AML-193 (cell line): ENCODE measurements around the gene CDAN1.
"Not testable (repeated sequence)": the region's sequence is repeated elsewhere in the genome, so short reads cannot be mapped to it uniquely, and the experiment has no call there.

Source experiments
- DNase-seq, 2 experiments: peaks; one replicate each; lab custom pipeline; 2025; lab: John Stamatoyannopoulos, UW

Gene CDAN1

DNA sequence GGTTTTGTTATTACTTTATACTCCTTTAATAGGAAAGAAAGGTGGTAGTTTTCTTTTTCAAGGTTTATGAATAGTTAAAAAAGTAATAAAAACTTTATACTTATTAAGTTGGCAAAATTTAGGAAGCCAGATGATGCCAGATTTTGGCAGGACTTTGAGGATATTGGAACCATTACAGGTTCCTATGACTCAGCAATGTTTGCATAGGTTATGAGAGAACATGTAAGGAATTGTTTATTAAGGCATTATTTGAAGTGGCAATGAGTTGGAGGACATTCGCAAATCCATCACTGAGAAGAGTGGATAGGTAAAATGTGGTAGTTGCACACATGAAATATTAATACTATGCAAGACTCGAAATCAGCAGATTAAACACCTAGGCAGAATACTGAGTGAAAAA is 29.9 kb downstream of the CDAN1 start:
- DNase-seq, result no peak

DNA sequence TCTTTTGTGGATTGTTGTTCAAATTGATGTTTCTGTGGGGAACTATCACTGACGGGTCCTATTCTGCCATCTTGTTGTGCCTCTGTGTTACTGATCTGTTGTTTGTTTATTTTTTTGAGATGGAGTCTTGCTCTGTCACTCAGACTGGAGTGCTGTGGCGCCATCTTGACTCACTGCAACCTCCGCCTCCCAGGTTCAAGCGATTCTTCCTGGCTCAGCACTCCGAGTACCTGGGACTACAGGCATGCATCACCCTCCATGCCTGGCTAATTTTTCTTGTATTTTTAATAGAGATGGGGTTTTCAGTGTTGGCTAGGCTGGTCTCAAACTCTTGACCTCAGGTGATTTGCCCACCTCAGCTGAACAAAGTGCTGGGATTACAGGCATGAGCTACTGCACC is 31.6 kb downstream of the CDAN1 start:
- DNase-seq, result no peak

DNA sequence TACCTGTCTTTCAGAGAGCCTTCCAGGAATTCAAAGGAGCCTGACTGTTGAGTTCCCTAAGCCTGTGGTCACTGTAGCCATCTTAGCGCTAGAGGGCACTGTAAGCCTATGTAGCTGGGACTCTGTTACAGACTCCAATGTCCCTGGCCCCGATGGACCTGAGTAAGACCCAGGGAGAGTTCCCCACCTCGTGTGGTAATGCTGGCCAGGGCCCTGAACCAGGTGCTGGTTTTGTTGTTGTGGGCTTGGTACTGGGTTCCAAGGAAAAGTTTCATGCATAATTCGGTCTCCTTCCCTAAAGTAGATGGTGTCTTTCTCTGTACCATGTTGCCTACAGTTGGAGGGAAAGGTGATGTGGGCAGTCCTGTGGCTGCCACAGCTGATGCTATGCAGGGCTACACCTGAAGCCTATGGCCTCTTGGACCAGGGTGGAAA is 32.4 kb downstream of the CDAN1 start:
- DNase-seq, result peak in 1 of 2 experiments; percentile 12

DNA sequence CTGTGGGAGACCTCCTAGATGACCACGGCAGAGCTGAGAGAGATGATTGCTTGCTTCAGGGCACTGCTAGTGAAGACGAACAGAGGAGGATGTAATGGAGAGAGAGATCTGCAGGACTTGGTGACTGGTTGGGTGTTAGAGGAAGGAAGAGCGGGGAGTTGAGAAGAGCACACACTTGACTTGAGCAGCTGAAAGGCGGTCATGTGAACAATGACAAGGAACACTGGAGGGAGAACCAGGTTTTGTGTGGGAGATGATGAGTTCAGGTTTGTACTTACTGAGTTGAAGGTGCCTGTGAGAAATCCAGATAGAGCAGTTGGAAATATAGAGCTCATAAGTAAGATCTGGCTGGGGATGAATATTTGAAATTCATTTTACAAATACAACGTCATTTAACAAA is 40.3 kb downstream of the CDAN1 start:
- DNase-seq, result no peak

DNA sequence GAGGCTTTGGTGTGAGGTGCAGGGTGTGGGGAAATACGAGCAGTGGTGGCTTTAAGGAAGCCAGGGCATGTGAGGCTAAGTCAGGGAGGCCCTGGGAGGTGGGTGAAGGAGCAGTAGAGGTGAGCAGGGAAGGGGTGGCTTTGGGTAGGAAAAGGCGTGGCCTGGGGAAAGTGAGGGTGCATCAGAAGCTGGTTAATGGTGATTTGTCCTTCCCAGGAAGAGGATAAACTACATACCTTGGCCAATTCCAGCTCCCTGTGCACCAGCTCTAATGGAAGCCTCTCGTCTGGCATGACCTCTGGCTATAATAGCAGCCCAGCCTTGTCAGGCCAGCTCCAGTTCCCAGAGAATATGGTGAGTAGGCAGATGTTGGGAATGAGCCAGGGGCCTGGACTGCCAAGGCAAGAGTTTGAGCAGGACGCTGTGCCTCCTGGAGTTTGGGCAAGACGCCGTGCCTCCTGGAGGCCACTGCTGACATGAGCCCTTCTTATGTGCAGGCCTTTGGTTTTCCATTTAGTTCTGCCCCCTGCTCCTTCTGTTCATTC is 41.3 kb downstream of the CDAN1 start:
- DNase-seq, result no peak

DNA sequence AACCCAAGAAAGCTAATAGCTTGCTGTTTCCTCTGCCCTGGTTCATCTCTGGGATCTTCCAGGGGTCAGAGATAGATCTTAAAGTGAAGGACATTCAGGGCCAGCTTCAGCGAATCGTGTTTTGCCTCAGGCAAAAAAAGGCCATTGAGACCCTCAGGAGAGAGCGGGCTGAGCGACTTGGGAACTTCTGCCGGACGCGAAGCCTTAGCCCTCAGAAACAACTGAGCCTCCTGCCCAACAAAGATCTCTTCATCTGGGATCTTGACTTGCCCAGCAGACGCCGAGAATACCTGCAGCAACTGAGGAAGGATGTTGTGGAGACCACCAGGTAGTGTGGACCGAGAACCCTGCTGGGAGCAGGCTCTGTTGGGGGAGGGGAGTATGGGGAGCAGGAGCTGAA is 42.5 kb downstream of the CDAN1 start:
- no peak for DNase-seq

DNA sequence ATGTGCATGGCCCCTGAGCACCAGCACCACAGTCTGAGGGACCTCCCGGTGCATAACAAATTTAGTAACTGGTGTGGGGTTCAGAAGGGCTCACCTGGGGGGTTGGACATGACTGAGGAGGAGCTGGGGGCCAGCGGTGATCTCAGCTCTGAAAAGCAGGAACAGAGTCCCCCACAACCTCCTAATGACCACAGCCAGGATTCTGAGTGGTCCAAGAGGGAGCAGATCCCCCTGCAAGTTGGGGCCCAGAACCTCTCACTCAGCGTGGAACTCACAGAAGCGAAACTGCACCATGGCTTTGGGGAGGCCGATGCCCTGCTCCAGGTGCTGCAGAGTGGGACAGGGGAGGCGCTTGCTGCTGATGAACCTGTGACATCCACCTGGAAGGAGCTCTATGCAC is 43.0 kb downstream of the CDAN1 start:
- no peak for DNase-seq

DNA sequence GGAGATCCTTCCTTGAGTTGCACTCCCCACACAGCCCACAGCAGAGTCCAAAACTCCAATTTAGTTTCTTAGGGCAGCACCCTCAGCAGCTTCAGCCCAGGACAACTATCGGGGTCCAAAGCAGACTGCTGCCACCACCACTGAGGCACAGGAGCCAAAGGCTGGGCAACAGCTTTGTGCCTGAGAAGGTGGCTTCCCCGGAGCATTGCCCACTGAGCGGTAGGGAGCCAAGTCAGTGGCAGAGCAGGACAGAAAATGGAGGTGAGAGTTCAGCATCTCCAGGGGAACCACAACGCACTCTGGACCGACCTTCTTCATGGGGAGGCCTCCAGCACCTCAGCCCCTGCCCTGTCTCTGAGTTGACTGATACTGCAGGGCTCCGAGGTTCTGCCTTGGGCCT is 43.4 kb downstream of the CDAN1 start:
- no peak for DNase-seq

DNA sequence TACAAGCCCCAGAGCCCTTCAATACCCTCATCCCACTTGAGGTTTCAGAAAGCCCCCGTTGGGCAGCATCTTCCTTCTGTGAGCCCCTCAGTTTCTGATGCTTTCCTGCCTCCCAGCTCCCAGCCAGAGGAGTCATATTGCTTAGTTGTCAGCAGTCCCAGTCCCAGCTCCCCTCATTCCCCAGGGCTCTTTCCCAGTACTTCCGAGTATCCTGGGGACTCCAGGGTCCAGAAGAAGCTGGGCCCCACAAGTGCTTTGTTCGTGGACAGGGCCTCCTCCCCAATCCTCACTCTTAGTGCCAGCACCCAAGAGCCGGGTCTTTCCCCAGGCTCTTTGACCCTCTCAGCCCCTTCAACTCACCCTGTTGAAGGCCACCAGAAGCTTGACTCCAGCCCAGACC is 43.9 kb downstream of the CDAN1 start:
- no peak for DNase-seq

DNA sequence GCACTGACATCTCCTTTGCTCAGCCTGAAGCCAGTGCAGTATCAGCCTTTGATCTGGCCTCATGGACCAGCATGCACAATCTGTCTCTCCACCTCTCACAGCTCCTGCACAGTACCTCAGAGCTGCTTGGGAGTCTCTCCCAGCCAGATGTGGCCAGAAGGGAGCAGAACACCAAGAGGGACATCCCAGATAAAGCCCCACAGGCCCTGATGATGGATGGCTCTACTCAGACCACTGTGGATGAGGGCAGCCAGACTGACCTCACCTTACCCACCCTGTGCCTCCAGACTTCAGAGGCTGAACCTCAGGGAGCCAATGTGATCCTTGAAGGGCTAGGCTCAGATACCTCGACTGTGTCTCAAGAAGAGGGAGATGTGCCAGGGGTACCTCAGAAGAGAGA is 44.4 kb downstream of the CDAN1 start:
- no peak for DNase-seq

DNA sequence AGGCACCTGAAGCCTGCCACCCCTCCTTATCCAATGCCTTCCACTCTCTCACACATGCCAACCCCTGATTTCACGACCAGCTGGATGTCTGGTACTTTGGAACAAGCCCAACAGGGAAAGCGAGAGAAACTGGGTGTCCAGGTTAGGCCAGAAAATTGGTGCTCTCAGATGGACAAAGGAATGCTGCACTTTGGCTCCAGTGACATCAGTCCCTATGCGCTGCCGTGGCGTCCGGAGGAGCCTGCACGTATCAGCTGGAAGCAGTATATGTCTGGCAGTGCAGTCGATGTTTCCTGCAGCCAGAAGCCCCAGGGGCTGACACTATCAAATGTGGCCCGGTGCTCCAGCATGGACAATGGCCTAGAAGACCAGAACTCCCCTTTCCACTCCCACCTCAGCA is 45.2 kb downstream of the CDAN1 start:
- no peak for DNase-seq

DNA sequence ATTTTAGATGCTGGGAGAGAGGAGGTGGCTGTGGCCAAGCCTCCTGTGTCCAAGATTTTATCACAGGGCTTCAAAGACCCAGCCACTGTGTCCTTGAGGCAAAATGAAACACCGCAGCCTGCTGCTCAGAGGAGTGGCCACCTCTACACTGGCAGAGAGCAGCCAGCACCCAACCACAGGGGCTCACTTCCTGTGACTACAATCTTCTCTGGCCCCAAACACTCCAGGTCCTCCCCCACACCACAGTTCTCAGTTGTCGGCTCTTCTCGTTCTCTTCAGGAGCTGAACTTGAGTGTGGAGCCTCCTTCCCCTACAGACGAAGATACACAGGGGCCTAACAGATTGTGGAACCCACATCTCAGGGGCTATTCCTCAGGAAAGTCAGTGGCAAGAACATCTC is 45.6 kb downstream of the CDAN1 start:
- DNase-seq, result no peak

DNA sequence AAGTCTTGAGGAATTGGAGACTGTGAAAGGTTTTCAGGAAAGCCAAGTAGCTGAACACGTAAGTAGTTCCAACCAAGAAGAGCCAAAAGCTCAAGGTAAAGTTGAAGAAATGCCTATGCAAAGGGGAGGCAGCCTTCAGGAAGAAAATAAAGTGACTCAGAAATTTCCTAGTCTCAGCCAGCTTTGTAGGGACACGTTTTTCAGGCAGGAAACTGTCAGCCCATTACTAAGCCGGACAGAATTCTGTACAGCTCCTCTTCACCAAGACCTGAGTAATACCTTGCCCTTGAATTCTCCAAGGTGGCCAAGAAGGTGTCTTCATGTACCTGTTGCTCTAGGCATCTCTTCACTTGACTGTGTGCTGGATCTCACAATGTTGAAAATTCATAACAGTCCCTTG is 48.6 kb downstream of the CDAN1 start:
- no peak for DNase-seq

DNA sequence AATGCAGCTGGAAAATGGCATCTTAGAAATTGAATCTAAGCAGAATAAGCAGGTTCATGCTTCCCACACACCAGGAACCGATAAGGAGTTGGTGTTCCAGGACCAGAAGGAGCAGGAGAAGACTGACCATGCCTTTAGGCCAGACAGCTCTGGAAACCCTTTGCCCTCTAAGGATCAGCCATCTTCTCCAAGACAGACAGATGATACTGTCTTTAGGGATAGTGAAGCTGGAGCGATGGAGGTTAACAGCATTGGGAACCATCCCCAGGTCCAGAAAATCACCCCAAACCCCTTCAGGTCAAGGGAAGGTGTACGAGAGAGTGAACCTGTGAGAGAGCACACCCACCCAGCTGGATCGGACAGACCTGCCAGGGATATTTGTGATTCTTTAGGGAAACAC is 49.2 kb downstream of the CDAN1 start:
- DNase-seq, result no peak

DNA sequence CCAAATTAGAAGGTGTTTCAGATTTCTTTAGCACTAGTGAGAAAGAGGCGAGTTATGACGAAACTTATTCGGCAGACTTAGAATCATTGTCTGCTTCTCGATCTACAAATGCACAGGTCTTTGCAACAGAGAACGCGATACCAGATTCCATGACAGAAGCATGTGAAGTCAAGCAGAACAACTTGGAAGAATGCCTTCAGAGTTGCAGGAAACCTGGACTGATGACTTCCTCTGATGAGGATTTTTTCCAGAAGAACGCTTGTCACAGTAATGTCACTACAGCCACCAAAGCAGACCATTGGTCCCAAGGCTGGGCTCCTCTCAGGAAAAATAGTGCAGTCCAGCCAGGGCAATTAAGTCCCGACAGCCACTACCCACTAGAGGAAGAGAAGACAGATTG is 50.6 kb downstream of the CDAN1 start:
- no peak for DNase-seq

DNA sequence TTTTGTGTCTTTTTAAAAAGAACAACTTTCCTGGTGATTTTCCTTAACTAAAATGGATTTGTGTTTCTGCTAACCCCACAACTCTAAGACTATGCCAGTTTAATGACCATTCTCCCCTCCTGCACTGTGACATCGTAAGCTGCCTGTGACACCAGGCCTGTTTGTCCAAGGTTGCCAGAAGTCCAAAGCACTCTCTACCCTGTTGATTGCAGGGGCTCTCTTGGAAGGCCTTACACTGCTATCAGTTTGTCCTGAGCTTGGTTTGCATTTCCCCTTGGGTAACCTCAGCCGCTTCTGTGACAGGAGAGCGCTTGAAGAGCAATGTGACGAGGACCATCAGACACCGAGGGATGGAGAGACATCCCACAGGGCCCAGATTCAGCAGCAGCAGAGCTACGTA is 55.8 kb downstream of the CDAN1 start:
- DNase-seq, result no peak

DNA sequence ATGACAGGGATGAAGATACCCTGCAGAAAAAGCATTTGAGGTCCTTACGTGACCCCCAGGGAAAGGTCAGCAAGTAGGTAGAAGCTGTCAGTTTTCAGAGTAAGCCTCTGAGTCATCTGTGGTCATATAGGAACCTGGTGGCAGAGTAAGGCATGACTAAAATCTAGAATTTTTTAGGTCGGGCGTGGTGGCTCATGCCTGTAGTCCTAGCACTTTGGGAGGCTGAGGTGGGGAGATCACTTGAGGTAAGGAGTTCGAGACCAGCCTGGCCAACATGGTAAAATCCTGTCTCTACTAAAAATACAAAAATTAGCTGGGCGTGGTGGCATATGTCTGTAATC is 56.8 kb downstream of the CDAN1 start:
- not testable (repeated sequence) for DNase-seq

DNA sequence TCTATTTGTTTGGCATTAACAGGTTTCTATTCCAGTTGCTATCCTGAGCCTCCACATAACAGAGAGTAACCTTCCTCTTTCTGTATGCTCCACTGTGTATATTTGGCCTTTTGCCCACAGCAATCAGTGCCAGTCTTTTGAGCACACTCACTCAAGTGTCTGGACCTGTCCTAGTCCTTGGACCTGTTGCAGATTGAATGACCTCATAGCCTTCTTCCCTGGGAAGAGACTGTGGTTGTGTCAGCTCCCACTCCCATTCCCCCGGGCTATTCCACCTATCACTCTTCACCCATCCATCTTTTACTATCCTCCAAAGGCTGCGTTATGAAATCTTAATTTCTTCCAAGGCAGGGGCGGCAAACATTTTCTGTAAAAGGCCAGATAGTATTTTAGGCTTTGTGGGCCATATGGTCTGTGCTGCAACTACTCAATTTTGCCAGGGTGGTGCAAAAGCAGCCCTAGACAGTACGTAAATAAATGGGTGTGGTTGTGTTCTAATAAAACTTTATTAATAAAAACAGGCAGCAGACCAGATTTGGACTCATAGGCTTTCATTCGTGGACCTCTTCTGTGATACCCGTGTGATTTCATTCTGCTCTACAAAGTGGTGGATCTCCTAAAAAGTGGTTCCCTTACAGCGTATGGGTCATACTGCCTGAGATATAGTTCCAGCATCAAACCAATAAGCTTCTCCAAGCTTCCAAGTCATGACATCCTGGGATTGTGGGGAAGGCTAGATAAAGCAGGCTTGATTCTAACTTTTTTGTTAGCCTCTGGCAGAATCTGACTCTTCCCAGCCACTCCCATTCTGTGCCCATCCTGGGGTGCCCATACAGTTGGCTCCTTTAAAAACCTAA is 57.4 kb downstream of the CDAN1 start:
- DNase-seq, result no peak

DNA sequence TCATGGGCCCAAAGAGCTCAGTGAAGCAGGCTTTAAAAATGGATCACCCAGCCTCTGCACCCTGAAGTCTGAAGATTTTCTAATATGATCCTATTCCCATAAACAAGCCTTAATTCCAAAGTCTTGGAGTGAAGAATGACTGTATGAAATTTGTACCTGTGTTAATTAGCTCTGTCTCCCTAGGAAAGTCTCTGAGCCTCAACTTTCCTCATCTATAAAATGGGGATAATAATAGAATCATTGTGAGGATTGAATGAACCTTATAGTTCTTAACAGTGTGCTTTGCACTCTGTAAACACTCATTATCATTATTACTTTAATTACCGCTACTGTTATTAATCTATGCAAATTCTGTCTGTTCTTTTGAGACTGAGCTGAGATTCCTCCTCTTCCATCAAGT is 61.9 kb downstream of the CDAN1 start:
- no peak for DNase-seq

DNA sequence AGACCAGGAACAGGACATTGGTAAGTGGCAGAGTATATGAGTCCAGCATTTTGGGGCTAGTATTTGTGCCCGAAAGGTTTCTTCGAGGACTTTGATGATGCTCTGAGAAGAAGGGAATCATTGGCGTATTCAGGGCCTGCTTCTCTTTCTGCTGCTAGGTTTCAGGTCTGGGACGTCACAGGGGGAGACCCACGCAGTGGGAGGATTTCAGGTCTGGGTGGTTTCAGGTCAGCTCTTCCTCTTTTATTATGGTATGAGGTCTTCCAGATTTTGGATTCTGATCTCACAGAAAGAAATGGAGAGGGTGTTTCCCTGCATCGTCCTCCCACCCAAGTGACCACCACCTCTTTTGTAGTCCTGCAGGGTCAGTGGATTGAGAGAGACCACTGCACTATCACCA is 62.5 kb downstream of the CDAN1 start:
- no peak for DNase-seq
